GM21390 (cell line): ENCODE measurements around the gene CCM2.

ENCODE experiments used
- ATAC-seq: cut with Tn5 transposase; IDR thresholded peaks from one replicate; pipeline ENCODE4 v1.9.1; 2021; ENCODE audit not compliant: unreplicated experiment

The CCM2 gene

DNA sequence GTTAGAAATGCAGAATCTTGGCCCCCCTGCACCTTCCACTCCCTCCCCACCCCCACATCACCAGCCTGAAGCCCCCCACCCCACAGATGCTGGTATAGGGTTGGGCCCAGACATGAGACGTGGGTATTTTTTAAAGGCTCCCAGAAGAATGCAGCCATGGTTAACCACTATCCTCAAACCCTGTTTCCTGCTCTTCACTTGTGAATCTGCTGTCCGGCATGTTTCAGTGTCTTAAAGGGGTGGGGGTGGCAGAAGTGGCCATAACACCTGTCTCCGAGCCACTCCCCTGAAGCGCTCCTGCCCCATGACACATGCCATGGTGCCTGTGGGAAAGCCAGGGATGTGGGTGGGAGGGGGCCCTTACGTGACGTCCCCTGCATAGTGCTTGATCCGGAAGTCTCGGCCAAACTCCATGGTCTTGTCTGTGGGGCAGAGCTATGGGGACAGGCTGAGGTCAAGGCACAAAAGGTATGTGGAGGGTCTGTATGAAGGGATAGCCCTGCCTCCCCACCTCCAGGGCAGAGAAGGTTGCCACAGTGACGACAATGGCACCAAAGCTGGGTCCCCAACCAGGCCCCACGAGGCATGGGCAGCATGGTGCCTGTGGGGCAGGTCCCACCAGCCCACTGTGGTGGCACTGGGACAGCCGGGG lies 30.8 kb upstream of the CCM2 start:
- ATAC-seq = no peak

DNA sequence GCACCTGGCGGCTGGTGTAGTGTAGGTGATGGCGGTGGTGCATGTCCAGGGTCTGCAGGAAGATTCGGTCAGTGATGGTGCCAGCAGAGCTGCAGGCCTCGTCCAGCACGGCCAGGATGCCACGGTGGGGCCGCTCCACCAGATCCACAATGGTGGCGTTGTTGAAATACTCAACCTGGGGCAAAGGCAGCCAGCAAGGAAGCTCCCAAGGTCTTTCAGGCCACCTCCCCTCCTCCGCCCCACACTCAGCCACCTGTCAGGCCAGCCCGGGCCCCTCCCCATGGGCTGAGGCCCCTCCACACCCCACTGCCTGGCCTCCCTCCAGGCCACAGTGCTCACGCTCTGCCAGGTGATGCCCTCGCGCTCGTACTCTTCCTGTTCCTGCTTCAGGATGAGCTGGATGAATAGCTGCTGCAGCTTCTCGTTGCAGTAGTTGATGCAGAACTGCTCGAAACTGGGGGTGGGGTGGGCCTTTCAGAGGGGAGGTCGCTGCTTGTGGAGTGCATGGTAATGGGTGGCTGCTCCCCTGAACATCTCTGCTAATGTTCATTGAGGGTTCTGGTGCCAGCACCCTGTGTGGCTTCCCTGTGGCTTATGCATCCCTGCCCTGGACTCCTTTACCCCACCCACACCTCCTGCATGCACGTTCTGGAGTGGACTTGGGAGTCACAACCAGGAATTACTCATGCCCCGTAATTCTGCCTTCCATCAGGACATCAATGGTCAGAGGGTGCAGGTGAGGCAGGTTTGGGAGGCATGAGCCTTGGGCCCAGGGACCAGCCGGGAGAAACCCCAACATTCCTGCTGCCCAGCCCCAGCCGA lies 30.1 kb upstream of the CCM2 start:
- ATAC-seq = no peak

DNA sequence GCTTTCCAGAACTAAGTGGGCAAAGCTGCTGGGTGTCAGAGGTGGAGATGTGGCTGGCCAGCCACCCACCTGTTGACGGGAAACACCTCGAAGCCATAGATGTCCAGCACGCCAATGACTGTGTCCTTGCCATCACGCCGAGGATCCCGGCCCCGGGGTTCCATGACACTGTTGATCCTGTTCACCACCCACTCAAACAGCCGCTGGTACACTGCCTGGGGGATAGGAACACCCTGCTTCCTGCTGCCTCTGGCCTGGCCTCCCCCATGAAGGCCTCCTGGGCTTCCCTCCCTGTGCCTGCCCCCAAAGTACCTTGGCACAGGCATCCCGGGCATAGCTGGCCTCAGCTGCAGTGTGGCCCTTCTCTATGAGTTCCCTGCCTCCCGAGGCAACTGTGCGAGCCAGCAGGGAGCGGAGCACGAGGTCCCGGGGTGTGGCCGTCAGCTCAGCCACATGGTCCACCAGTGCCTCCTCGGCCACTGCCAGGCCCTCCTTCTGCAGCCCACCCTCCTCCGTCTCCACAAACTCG lies 29.4 kb upstream of the CCM2 start:
- ATAC-seq = no peak

DNA sequence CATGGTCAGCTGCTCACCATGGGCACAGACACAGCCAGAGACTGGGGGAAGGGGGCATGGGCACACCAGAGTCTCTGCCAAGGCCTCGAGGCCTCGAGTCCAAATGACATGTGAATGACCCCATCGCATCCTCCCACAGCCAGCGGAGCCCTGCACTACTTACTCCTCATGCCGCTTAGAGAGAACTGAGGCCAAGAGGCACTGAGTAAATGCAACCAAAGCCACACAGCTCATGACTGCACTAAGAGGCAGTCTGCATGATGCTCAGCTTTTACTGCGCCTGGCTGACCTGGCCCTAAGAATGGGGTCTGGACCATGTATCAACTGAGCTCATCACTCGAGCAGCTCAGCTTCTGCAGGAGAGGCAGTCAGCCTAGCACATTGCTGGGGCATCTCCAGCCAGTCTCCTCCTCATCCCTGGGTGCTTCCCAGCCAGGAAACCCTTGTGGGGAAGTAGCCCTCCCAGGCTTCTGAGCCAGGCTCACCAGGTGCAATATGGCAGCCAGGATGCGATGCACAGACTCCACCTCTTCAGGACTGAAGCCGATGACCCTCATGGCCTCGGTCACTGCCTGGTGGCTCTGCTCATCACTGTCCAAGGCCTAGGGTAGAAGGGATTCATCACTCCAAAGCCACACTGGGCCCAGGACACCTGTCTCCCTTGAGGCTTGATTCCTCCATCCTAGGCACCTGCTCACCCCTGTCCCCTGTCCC lies 28.7 kb upstream of the CCM2 start:
- ATAC-seq = no peak

DNA sequence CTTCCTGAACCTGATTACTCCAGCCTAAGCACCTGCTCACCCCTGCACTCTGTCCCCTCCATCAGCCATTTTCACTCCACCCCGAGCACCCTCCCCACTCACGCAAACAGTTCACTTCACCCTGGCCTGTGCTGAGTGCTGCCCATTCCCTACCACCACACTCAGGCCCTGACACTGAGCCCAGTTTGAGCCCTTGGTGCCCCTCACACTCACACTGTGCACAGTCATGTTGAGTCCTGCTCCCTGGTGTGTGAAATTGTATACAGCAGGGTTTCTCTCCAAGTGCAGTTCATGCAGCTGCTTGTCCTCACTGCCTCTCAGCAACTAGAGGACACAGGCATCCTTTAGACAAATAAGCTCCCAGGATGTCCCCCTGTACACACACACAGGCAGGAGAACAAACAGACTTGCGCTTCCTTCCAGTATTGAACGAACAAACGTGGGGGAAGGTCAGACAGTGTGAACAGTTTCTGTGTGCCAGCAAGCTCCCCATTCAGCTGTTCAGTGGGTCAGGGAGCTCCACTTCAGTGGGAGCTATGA lies 28.0 kb upstream of the CCM2 start:
- no peak for ATAC-seq

DNA sequence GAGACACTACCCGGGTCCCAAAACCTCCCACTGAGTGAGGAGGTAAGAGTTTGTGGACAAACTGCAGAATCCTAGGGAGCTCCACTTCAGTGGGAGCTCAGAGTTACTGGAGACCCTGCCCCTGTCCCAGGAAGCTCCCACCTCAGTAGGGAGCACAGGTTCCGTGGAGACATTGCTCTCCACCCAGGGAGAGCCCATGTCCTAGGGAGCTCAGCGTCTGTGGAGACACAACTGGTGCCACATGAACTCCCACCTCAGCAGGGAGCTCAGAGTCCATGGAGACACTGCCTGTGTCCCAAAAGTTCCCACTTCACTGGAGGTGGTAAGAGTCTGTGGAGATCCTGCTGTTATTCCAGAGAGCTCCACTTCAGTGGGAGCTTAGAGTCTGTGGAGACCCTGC lies 27.4 kb upstream of the CCM2 start:
- no peak for ATAC-seq

DNA sequence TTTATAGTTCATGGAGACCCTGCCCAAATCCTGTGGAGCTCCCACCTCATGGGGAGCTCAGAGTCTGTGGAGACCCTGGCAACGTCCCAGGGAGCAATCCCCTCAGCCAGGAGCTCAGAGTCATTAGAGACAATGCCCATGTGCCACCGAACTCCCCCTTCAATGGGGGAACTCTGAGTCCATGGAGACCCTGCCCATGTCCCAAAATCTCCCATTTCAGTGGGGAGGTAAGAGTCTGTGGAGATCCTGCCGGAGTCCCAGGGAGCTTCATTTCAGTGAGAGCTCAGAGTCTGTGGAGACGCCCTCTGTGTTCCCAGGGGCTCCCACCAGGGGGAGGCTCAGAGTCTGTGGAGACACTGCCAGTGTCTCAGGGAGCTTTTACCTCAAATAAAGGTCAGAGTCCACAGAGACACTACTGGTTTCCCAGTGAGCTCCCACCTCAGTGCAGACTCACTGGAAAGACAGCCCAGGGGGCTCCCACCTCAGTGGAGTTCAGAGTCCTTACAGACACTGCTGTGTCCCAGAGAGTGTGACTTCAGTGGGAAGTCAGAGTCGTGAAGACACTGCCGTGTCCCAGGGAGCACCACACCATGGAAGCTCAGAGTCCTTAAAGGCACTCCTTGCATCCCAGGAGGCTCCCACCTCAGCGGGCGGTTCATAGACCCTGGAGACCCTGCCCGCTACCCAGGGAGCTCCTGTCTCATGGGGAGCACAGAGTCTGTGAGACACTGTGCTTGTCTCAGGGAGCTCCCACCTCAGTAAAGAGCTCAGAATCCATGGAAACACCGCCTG lies 26.2 kb upstream of the CCM2 start:
- no peak for ATAC-seq

DNA sequence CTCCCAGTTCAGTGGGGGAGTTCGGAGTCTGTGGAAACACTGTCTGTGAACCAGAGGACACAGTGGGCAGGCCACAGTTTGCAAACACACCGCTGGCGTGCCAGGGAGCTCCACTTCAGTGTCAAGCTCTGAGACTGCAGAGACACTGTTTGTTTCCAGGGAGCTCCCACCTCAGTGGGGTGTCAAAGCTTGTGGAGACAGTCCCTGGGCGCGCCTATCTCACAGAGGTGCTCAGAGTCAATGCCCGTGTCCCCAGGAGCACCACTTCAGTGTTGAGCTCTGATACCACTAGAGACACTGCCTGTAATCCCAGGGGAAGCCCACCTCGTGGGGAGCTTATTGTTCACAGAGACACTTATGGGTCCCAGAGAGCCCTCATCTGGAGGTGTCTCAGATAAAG lies 25.5 kb upstream of the CCM2 start:
- ATAC-seq = no peak

DNA sequence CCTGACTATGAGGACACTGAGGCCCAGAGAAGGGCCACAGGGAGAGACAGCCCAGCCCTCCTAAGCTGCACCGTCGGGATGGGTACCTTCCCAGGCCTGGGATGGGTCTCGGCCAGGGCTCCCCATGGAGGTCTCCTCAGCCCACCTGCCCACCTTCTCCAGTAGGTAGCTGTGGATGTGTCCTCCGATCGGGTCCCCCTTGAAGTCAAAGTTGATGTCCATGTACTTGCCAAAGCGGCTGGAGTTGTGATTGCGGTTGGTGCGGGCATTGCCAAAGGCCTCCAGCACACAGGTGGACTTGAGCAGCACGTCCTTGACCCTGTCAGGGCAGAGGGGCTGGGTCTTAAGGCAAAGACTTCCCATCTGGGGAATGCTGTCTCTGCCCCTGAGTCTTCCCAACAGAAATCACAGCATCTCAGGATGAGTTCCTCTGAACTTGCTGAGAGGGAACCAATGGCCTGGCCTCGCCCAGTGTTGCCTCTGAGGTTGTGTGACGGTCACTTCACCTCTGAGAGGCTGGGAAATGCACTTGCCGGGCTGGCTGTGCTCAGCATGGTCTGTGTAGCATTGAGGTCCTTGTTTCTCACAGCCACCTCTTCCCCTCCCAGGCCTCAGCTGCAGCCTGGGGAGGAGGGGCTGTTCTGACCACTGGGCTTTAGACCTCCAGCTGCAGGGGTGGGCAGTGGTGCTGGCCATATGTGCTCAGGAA lies 24.5 kb upstream of the CCM2 start:
- ATAC-seq = no peak

DNA sequence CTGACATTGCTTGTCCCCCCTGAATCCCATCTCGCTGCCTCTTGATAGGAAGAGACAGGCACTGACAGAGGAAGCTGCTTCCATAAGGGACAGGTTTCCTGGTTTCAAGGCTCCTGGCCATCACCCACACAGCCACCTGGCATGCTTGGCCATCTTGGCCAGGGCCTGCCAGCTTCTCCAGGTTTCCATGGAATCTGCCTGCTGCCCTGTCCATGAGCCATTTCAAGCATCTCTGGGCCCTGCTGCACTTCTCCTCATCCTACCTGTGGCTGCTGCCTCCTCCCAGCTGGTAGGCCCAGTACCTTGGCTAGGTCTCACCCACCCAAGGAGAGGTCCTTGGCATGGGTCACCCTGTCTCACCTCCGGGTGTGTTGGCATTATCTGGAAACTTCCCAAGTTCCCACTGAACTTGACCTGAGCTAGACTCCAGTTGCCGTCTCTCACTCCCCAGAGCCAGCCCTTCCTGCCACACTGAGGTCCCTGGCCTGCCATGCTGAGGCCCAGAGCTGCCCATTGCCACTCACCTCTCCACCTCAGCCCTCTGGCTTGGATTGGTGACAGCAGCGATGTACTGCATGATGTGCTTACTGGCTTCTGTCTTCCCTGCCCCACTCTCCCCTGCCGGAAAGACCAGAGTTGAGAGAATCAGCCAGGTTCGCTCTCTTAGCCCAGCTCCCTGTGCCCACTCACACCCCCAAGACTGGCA lies 23.8 kb upstream of the CCM2 start:
- ATAC-seq = no peak

DNA sequence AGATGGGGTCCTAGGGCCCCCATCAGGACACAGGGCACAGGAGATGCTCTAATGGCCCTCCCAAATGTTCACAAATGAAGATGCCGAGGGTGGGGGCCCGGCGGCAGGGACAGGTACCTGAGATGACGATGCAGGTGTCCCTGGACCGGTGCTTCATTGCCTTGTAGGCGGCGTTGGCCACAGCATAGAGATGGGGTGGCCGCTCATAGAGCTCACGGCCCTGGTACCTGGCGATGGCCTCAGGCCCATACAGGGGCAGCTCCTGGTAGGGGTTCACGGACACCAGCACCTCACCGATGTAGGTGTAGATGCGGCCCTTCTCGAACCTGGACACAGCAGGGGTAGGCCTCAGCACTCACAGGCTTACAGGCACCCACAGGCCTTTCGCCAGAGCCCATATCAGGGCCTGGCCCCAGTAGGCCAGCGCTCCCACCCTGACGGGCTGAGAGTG lies 23.2 kb upstream of the CCM2 start:
- ATAC-seq = no peak

DNA sequence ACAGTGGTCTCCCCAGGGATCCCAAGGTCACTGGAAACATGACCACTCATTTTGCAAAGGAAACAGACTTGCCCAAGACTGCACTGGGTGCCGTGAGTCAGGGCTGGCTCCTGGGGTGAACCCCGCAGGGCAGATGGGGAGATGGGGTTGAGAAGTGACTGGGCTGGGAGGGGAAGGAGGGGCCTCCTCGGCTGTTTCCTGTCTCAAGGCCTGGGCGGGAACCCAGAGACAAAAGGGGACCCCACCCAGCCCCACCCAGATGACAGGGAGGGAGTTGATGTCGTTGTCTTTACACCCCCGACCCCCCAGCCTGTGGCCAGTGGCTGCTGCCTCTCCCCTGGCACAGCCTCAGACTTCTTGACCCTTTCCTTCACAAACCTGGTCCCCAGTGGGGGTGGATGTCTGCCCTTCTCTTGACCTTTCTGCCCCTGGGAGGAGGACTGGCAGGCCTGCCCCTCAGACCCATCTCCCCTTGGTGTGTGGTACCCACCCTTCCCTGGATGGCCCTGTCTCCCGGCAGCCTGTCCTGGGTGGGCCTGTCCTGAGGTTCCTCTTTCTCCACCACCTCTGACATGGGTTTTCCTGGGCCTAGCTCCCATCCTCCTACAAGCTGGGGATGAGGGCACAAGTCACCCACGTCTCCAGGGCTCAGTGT lies 22.6 kb upstream of the CCM2 start:
- no peak for ATAC-seq

DNA sequence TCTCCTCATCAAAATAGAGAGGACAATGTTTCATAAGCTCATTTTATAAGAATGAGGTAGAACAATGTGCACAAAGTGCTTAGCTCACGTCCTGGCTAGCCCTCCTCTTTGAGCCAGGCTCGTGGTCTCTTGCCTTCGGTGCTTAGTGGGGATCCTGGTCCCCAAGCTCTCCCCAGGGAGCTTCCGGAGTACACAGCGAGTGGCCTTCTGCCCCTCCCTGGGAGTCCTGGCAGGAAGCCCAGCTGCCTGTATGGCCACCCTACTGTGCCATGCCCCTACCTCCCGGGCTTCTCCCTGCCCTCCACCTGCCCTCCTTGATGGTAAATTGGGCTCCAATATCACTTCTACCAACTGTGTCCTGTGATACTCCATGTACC lies 22.1 kb upstream of the CCM2 start:
- no peak for ATAC-seq

DNA sequence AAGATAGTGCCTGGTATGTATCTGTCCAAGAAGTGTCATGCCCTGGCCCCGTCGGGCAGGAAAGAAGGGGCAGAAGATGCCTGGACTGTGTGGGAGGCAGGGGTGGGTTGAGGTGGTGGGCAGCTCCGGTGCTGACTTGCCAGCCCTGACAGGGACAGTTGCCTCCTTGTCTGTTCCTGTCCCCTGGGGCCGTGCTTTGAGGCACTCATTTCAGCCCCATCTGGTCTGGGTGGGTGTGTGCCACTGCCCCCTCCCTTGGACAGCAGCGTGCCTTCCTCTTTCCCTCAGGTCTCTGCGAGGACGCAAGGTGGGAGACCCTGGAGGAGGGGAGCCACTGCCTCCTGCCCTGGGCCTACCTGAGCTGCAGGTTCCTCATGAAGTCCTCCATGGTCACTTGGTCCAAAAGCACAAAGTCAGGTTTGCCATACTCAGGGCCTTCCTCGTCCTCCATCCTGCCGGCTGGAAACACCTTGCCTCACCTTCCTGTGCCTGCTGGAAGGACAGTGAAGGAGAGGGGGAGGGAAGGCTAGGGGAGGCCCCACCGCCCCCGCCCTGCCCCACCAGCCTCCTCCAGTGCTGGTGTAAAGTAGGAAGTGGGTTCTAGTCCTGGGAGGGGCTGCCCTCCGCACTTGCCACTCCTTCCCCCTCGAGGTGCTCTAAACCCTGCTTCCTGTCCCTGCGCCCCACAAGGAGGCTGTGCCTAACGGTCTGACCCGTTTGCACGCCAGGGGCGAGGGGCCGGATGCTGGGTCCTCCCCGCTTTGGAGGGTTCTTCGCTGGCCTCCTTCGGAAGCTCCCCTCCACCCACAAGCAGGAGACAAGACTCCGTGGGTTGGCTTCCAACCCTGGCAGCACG lies 21.3 kb upstream of the CCM2 start, which contains the start of gene MYO1G:
MYO1G (minus strand) TSS at position 505 of the 856 bp plus-strand sequence; CDS start at position 451, 54 bp downstream.
- ATAC-seq = peak; percentile 55

DNA sequence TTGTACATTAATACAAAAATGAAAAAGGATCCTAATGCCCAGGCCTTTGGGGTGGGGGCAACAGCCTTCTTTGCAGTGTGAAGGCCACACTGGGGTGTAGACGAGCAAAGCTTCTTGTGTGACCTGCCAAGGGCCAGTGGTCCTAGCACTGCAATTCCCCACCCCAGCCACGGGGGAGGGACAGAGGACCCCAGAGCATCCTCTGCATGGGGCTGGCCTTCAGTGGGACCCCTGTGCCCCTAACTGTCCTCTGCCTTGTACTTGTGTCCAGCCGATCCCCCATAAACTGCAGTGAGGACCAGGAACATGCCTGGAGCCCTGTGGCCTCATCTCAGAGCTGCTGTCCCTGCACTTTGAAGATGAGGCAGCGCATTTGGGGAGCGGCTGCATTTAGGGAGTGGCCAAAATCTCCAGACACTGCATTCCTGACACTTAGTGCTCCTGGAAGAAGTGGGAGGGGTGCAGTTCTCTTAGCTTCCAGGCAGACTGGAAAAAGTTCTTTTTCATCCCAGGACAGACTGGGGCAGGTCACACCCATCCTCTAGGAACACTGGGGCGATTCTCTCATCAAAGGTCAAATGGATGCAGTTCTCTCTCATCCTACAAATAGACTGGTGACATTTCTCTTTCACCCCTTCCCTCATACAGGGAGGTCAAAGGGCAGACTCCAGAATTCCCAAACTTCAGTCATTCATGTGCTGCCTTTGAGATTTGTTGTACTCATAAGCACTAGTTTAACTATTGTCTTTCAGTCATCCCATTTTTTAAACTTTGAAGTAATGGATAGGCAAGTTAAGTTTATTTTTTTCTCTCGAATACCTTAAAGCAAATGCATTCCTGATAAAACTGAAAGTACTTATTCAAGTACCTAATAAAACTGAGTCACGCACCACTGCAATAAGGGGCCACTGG lies 20.3 kb upstream of the CCM2 start:
- no peak for ATAC-seq

DNA sequence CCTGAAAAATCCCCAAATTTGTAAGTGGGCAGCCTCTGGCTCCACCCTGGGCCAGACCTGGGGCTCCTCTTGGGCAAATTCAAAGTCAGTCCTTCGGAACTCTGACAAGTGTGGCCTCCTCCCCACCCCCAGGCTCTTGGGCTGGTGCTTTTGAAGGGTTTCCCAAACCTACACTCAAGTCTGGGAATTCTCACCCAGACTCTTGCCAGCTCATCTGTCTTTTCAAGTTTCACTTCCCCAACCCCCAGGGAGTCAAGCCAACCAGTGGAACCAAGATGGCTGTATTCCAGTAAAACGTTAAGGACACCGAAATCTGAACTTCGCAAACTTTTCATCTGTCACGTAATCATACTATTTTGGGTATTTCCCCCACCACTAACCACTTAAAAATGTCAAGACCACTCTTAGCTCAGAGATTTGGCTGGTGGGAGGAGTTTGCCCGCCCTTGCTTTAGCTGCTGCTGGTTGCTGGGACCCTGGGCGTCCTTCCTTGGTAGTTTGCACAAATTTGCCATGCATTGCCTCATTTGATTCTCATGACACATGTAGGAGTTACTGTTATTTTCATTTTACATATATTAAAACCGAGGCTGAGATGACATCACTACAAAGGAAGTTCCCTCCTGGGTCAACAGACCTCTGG lies 19.5 kb upstream of the CCM2 start:
- peak; percentile 46 for ATAC-seq
